ENCODE results near the gene YOD1.

YOD1 gene

DNA sequence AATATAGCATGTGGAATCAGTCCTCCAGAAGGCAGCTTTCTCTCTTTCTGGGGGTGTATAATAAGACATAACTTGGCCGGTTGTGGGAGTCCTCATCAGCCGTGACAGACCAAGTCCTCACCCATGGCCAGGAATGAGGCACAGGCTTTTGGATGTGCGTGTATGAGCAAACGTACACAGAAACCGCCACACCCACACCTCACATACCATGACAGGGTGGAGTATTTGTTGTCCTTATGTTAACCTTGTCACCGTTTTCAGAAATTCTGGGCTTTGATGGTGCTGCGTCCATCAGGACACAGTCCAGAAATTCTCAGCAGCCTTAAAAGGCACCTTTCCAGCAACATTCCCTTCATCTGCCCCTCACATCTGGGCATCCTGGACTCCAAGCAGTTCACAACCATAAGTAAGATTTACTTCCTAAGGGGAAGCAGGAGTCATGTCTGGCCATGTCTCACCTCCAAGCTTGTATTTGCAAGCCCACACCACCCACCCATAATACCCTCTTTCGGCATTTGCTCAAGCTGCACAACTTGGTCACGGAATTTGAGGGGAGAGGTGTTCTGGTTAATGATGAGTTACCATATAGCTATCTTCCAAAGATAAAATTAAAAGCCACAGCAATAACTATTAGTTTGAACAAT is 30.8 kb downstream of the YOD1 start:
- DNase-seq (ENCODE audit: extremely low read depth, low read depth), result no peak
- TF ChIP-seq, protein P1, sequence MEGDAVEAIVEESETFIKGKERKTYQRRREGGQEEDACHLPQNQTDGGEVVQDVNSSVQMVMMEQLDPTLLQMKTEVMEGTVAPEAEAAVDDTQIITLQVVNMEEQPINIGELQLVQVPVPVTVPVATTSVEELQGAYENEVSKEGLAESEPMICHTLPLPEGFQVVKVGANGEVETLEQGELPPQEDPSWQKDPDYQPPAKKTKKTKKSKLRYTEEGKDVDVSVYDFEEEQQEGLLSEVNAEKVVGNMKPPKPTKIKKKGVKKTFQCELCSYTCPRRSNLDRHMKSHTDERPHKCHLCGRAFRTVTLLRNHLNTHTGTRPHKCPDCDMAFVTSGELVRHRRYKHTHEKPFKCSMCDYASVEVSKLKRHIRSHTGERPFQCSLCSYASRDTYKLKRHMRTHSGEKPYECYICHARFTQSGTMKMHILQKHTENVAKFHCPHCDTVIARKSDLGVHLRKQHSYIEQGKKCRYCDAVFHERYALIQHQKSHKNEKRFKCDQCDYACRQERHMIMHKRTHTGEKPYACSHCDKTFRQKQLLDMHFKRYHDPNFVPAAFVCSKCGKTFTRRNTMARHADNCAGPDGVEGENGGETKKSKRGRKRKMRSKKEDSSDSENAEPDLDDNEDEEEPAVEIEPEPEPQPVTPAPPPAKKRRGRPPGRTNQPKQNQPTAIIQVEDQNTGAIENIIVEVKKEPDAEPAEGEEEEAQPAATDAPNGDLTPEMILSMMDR (IDR thresholded peaks at IDR 0.05; ENCODE audit: low read depth, low read length), result no peak

DNA sequence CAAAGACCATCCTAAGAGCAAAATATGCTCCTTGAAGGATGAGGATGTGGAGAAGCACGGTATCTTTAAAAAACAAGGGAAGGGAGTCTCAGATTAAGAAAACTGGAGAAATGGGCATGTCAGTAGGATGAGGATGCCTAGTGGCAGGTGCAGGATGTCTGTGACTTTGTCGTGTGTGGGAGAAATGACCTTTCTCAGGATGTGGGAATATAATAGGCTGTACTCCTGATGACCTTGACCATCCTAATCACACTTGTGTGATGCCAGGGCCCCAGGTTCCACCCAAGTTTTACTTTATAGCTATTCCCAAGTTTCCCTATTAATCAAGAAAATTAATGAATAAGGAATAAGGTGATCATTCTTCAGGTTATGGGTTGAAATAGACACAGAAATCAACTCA is 31.3 kb downstream of the YOD1 start:
- DNase-seq (ENCODE audit: extremely low read depth, low read depth), result no peak
- TF ChIP-seq, protein P1 (IDR thresholded peaks at IDR 0.05; ENCODE audit: low read depth, low read length), result no peak

DNA sequence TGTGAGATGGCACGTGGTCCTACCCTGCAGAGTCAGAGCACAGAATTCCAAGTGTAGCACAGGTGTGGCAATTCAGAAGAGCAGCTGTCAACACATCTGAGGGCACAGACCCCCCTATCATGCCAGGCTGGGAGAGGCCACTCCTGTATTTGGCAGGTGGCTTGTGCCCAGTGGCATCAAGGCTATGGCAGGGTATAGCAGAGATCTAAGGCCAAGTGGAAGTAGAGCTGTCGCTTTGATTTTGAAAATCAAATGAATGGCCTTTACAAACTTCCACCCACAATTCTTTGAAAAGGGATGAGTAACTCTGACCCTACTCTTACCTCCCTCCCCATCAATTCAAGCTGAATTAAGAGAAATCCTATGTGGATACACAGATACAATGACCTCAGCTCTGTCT is 31.8 kb downstream of the YOD1 start:
- TF ChIP-seq, protein P1 (IDR thresholded peaks at IDR 0.05; ENCODE audit: low read depth, low read length), result no peak

DNA sequence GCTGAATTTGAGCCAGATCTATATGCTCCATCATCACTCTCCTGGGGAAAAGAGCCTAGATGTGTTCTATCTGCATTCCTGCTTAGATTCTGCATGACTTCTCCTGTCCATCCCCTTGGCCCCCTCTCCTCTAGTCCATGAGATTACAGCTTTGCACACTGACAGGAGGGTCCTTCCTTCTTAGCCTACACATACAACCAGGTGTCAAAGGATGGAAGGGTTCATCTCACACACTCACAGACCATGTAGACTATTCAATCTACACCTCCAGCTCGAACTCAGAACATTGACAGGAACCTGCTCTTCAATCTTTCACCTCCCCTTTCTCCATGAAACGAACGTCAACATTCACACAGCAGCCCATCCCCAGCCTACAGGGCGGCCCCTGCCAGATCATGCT is 32.3 kb downstream of the YOD1 start:
- TF ChIP-seq, protein P1 (IDR thresholded peaks at IDR 0.05; ENCODE audit: low read depth, low read length), result no peak
- DNase-seq (ENCODE audit: extremely low read depth, low read depth), result no peak

More for the DNA sequence above, 31.8 kb downstream of the YOD1 start:
- no peak for DNase-seq (ENCODE audit: extremely low read depth, low read depth)

DNA sequence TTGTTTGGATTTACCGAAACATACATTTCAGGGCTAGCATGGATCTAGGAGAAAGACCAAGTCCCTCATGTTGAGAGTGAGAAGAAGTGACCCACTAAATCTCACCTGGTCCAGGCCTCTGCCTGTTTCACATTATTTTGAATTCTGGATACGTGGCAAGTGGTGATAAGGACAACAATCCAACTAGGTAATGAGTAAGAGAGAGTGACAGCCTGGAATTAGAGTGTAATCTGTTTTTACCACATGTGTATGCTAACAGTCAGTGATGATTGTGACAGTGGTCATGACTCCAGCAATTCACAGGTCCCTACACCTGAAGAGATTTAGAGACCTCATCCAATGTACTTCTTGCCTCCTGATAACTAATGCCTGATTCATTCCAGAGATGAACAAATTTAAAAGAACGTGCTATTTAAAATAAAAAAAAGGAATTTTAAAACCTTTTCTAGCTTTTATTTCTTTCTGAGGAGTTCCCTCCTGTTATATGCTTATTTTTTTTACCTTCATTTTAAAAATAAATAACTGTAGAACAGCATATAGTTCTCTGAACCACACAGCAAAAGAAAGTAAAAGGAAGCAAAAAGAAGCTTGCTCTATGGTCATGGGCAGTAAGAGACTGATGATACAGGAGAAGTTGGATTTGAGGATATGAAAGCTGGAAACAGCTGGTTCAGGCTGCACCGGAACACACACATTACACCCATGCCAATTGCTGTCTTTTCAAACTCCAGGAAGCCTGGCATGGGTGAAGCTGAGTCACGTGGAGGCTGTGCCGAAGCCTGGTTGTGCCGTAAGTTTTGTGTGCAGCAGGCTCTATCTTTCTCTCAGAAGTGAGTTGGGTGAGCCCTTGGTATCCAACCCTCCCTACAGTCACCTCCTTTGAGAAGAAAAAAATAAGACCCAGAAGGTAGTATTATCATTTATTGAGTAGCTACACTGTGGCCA is 33.1 kb downstream of the YOD1 start:
- TF ChIP-seq, protein P1 (IDR thresholded peaks at IDR 0.05; ENCODE audit: low read depth, low read length), result no peak
- no peak for DNase-seq (ENCODE audit: extremely low read depth, low read depth)

DNA sequence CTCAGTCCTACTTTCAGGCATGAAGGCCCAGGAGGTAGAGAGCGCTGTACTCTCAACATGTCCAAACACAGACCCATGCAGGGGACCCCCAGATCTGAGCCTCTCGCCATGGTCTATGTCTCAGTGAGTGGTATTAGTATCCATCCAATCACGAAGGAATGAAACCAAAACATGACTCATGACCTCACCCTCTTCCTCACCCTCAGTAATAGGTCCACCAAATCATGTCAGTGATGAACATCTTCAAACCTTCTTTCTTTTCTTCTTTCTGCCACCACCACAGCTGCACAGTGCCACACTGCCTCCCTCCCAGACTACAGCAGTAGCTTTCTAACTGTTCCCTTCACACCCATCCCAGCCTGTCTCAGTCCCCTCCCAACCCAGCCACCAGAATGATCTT is 35.2 kb downstream of the YOD1 start:
- no peak for DNase-seq (ENCODE audit: extremely low read depth, low read depth)
- TF ChIP-seq, protein P1 (IDR thresholded peaks at IDR 0.05; ENCODE audit: low read depth, low read length), result no peak

DNA sequence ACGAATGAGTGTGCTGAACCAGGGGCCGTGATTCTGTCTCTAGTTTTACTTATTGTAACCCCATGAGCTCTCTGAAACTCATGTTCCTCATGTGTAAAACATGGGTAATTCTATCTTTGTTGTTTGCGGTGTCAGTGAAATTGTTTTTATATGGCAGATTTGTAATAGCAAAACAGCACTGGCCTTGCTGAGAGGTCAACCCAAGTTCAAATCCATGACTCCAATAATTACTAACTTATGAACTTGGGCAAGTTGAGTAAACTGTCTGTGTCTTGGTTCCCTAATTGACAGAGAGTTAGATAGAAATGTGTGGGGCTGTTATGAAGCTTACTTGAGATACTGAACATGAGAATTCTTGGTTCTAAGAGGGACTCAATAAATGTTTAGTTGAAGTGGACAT is 36.3 kb downstream of the YOD1 start:
- TF ChIP-seq, protein P1 (IDR thresholded peaks at IDR 0.05; ENCODE audit: low read depth, low read length), result no peak

More for the DNA sequence above, 36.3 kb downstream of the YOD1 start:
- no peak for DNase-seq (ENCODE audit: extremely low read depth, low read depth)
